Activated B cell treated with CpG ODN at 0.5 μM for 24 hours (primary cell): Measurements from ENCODE around the gene GAD2. TPM values are rescaled to one million over a fixed set of nuclear protein-coding genes. Genes with fewer than 3 reads are reported as not detected.

Experiments used
- ATAC-seq: fragments of 200-7000 bp; cut with Tn5 transposase; one replicate; pipeline ENCODE4 v1.10.0; 2021; ENCODE audit warnings: low read depth, mild to moderate bottlenecking, moderate library complexity
- CTCF ChIA-PET: fragments of 350-600 bp; sonication (Branson Sonifier 250); formaldehyde crosslinking; loops from one replicate; lab custom pipeline; 2021; ENCODE audit warnings: antibody characterized with exemption; lab: Charles Lee
- POLR2A ChIA-PET: fragments of 350-600 bp; sonication (Branson Sonifier 250); formaldehyde crosslinking; loops from one replicate; lab custom pipeline; 2021; ENCODE audit warnings: antibody characterized with exemption; lab: Charles Lee
- DNase-seq: peaks from one replicate; pipeline ENCODE4 v3.0.0; 2022
- H3K27ac Mint-ChIP-seq: one replicate; pipeline ENCODE4 v1.8.0; 2020; ENCODE audit warnings: mixed read lengths
- H3K27me3 Mint-ChIP-seq: one replicate; pipeline ENCODE4 v1.8.0; 2021; ENCODE audit warnings: mixed read lengths
- H3K36me3 Mint-ChIP-seq: one replicate; pipeline ENCODE4 v1.8.0; 2021; ENCODE audit warnings: low read depth, mixed read lengths
- H3K4me1 Mint-ChIP-seq: one replicate; pipeline ENCODE4 v1.8.0; 2021; ENCODE audit warnings: mixed read lengths
- H3K4me3 Mint-ChIP-seq: one replicate; pipeline ENCODE4 v1.8.0; 2020; ENCODE audit warnings: mild to moderate bottlenecking, mixed read lengths
- H3K9me3 Mint-ChIP-seq: one replicate; pipeline ENCODE4 v1.8.0; 2020; ENCODE audit warnings: mixed read lengths
- CTCF ChIP-seq: fragments of 200-600 bp; IDR thresholded peaks from one replicate; pipeline ENCODE4 v1.8.0; 2022; ENCODE audit warnings: antibody characterized with exemption, mild to moderate bottlenecking
- intact Hi-C: fragments of 100-400 bp; cut with micrococcal nuclease; formaldehyde crosslinking; loops from one replicate; pipeline ENCODE4 v1.15.1; 2024
- total RNA-seq: library from RNA; stranded (reverse); gene quantifications from 2 replicates; pipeline ENCODE4 v1.2.3, GENCODE V29; 2022

Gene GAD2
- total RNA-seq, 1 donor from 2014 or later = not detected

DNA sequence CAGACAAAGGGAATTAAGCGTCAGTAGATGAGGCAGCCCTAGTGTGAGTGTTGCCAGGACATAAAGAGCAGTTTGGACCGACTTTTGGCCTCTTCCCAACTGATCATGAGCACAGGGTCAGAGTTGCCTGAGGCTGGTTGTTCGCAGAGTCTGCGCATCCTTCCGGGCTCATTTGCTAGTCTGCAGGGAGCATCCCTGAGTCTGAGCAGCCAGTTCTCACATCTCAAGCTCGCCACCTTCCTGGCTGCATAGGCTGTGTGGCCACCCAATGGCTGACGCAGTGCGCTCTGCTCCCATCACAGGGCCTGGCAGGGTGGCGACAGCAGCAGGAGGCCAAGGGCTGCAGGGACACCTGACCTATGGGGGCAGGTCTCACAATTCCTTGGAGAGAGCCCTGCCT is 5.0 kb downstream of the GAD2 start:
- Mint-ChIP-seq H3K36me3 (no peaks in the 10 kb centered on the region), H3K27me3 (peaks cover 67% of the 10 kb centered on the region), H3K9me3 (no peaks in the 10 kb centered on the region), H3K4me1 (peaks cover 16% of the 10 kb centered on the region), H3K27ac (no peak overlapping the region), H3K4me3 (no peak overlapping the region)
- intact Hi-C loops = no loop called here
- ChIA-PET CTCF (no interaction called here), POLR2A (no interaction called here)
- TF ChIP-seq CTCF = no peak
- DNase-seq (no peak), ATAC-seq (no peak)

GRCh38 chr10:26222563-26222962 is 6.0 kb downstream of the GAD2 start:
- Mint-ChIP-seq H3K27me3 (peaks cover 62% of the 10 kb centered on the region), H3K27ac (no peak overlapping the region), H3K4me3 (no peak overlapping the region), H3K36me3 (no peaks in the 10 kb centered on the region), H3K4me1 (peaks cover 8% of the 10 kb centered on the region), H3K9me3 (no peaks in the 10 kb centered on the region)
- no peak for TF ChIP-seq CTCF
- CTCF ChIA-PET = no interaction called here
- no peak for DNase-seq
- POLR2A ChIA-PET = no interaction called here
- ATAC-seq = no peak
- intact Hi-C loops = no loop called here

DNA sequence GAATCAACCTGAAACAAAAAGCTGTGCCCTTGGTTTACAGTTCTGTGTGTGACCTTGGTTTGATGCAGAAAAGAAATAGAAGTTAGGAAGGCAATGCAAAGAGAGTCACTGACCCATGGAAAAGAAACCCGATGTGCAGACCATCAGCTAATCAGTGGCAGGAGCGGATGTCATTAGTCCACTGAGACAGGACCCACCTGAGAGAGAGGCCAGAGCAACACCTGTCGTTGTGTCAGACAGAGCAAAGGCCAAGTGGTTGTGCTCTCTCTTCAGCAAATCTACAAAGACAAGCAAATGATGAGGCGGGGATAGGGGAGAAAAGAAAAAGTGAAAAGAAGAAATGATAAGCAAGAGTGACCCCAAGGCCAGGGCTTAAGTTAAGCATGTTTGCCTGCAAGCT is 8.7 kb downstream of the GAD2 start:
- ATAC-seq (no peak), DNase-seq (no peak)
- Mint-ChIP-seq H3K4me1 (no peaks in the 10 kb centered on the region), H3K27ac (no peak overlapping the region), H3K27me3 (peaks cover 50% of the 10 kb centered on the region), H3K9me3 (no peaks in the 10 kb centered on the region), H3K36me3 (no peaks in the 10 kb centered on the region), H3K4me3 (no peak overlapping the region)
- ChIA-PET CTCF (no interaction called here), POLR2A (no interaction called here)
- intact Hi-C loops = no loop called here
- TF ChIP-seq CTCF = no peak

- POLR2A ChIA-PET = no interaction called here
- H3K36me3 Mint-ChIP-seq = no peaks in the 10 kb centered on the region
Measured at GRCh38 chr10:26227786-26228185, 11.2 kb downstream of the GAD2 start.

DNA sequence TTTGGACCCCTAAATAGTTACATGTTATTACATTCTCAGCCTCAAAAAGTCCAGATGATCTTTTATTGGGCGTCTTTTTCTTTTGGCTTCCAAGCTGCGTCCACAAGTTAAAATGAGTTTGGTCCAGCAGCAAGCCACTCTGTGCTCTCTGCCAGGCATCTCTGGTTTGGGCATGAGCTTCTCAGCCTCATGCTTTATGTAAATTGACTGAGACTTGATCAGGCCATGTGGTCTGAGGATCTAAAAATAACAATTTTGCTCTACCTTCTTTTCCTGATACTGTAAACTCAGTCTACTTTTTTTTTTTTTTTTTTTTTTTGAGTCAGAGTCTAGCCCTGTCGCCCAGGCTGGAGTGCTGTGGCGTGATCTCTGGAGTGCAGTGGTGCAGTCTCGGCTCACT is 15.6 kb downstream of the GAD2 start:
- Mint-ChIP-seq H3K27me3 (peaks cover 16% of the 10 kb centered on the region), H3K27ac (no peak overlapping the region), H3K4me3 (no peak overlapping the region), H3K4me1 (no peaks in the 10 kb centered on the region), H3K36me3 (no peaks in the 10 kb centered on the region), H3K9me3 (no peaks in the 10 kb centered on the region)
- no peak for TF ChIP-seq CTCF
- intact Hi-C loops = no loop called here
- CTCF ChIA-PET = no interaction called here
- POLR2A ChIA-PET = no interaction called here
- no peak for ATAC-seq
- no peak for DNase-seq

More at GRCh38 chr10:26227786-26228185, 11.2 kb downstream of the GAD2 start:
- no peak overlapping the region for H3K27ac Mint-ChIP-seq
- intact Hi-C loops = no loop called here
- CTCF ChIA-PET = no interaction called here
- peaks cover 34% of the 10 kb centered on the region for H3K27me3 Mint-ChIP-seq
- no peak for DNase-seq
- H3K9me3 Mint-ChIP-seq = no peaks in the 10 kb centered on the region
- ATAC-seq = no peak
- H3K4me1 Mint-ChIP-seq = no peaks in the 10 kb centered on the region
- H3K4me3 Mint-ChIP-seq = no peak overlapping the region
- TF ChIP-seq CTCF = no peak
